ENCODE data around the gene USP15. TPM values are rescaled to one million over a fixed set of nuclear protein-coding genes. Genes with fewer than 3 reads are reported as not detected.

Gene USP15
- total and polyA plus RNA-seq, 9 donors, result 35.7 to 152 (median 61.0) TPM

DNA sequence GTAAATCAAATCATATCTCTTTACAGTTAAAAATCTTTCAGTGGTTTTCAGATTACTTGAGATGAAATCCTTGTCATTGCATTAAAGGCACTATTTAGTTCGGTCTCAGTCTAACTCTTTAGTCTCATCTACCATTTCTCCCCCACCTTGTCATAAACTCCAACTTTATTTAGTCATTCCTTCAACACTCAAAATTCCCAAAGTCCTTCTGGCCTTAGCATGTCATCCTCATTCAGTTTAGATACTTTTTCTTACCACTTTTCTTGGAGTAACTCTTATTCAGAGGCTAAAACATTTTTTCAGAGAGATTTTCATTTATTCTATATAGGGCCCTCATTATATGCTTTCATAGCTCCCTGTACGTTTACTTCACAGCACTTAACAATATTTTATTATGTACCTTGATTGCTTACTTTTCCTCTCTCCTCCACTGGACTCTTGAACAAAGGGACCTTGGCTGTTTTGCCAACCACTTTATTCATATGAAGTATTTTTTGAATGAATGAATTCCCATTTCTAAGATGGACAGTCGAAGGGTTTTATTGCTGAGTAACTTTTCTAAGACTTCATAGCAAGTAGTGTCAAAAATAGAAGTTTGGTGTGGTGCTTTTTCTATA, 12.8 kb downstream of the USP15 start:
- Histone ChIP-seq H3K4me3 (no peak overlapping the region), H3K36me3 (no peaks in the 10 kb centered on the region), H3K4me1 (ENCODE audit: insufficient read depth) (peaks cover 9% of the 10 kb centered on the region), H3K27ac (no peak overlapping the region), H3K27me3 (no peaks in the 10 kb centered on the region), H3K9me3 (no peaks in the 10 kb centered on the region)
- no peak for DNase-seq
- 86 to 90% (median 87%) methylated on average over 3 of the region's 3 CpGs for WGBS, 3 donors
- intact Hi-C loops (cut with DNase I), result no loop called here
- TF ChIP-seq, protein P1, sequence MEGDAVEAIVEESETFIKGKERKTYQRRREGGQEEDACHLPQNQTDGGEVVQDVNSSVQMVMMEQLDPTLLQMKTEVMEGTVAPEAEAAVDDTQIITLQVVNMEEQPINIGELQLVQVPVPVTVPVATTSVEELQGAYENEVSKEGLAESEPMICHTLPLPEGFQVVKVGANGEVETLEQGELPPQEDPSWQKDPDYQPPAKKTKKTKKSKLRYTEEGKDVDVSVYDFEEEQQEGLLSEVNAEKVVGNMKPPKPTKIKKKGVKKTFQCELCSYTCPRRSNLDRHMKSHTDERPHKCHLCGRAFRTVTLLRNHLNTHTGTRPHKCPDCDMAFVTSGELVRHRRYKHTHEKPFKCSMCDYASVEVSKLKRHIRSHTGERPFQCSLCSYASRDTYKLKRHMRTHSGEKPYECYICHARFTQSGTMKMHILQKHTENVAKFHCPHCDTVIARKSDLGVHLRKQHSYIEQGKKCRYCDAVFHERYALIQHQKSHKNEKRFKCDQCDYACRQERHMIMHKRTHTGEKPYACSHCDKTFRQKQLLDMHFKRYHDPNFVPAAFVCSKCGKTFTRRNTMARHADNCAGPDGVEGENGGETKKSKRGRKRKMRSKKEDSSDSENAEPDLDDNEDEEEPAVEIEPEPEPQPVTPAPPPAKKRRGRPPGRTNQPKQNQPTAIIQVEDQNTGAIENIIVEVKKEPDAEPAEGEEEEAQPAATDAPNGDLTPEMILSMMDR (IDR thresholded peaks at IDR 0.05), result no peak
- no peak for TF ChIP-seq EP300 (IDR thresholded peaks at IDR 0.05)
- TF ChIP-seq POLR2A (IDR thresholded peaks at IDR 0.05), result no peak

DNA sequence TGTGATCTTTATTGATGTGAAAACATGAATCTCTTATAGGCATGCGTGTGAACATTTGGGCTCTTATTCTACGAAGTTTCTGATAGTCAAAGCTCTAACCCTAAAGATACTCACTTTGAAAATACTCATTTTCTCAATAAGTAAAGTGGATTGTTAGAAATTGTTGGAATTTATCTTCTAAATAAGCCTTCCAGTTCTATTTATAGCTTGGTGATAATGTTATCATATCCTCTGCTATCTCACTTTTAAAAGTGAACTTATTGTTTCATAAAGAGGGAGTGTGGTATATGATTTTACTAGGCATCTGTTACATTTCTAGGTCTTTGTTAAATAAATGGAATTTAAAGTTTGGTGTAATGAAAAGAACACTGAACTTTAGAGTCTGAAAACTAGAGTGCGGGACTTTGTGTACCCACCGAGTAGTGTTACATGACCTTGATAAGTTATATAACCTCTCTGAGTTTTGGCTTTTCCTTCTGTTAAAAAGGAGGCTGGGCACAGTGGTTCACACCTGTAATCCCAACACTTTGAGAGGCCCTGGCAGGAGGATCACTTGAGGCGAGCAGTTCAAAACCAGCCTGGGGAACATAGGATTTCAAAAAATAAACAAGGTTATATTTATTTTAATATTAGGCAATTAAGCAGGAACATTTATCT, 13.6 kb downstream of the USP15 start:
- Histone ChIP-seq H3K27me3 (no peaks in the 10 kb centered on the region), H3K36me3 (no peaks in the 10 kb centered on the region), H3K4me1 (ENCODE audit: insufficient read depth) (peaks cover 9% of the 10 kb centered on the region), H3K4me3 (no peak overlapping the region), H3K9me3 (no peaks in the 10 kb centered on the region), H3K27ac (no peak overlapping the region)
- TF ChIP-seq POLR2A (IDR thresholded peaks at IDR 0.05), result no peak
- no peak for TF ChIP-seq EP300 (IDR thresholded peaks at IDR 0.05)
- TF ChIP-seq, protein P1 (IDR thresholded peaks at IDR 0.05), result no peak
- intact Hi-C loops (cut with DNase I), result no loop called here
- DNase-seq, result no peak
- WGBS, 3 donors, result 54 to 67% (median 56%) methylated on average over 5 of the region's 5 CpGs

DNA sequence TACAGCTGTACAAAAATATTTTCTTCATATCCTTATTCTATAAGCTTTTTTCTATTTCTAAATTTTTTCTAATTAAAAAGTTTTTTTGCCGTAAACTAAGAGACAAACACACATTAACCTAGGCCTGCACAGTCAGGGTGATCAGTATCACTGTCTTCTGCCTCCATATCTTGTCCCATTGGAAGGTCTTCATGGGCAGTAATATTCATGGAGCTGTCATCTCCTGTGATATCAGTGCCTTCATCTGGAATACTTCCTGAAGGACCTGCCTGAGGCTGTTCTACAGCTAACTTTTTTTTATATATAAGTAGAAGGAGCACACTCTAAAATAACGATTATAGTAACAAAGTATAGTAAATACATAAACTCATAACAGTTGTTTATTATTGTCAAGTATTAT, 17.8 kb downstream of the USP15 start:
- Histone ChIP-seq H3K9me3 (no peaks in the 10 kb centered on the region), H3K4me3 (no peak overlapping the region), H3K36me3 (no peaks in the 10 kb centered on the region), H3K27me3 (no peaks in the 10 kb centered on the region), H3K27ac (no peak overlapping the region), H3K4me1 (ENCODE audit: insufficient read depth) (peaks cover 6% of the 10 kb centered on the region)
- no peak for DNase-seq
- TF ChIP-seq POLR2A (IDR thresholded peaks at IDR 0.05) (no peak), EP300 (IDR thresholded peaks at IDR 0.05) (no peak)
- TF ChIP-seq, protein P1 (IDR thresholded peaks at IDR 0.05), result no peak
- 95% methylated on average over 2 of the region's 2 CpGs for WGBS, 3 donors
- intact Hi-C loops (cut with DNase I), result no loop called here

DNA sequence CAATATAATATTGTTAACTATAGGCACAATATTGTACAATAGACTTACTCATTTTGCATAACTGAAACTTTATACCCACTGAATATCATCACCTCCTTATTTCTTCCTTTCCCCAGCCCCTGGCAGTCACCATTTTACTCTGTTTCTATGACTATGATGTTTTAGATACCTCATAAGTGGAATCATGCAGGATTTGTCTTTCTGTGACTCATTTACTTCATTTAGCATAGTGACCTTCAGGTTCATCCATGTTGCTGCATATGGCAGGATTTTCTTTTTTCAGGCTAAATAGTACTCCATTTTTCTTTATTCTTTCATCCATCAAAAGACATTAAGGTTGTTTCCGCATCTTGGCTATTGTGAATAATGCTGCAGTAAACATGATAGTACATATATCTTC, 18.9 kb downstream of the USP15 start:
- intact Hi-C loops (cut with DNase I), result no loop called here
- no peak for DNase-seq
- Histone ChIP-seq H3K27me3 (no peaks in the 10 kb centered on the region), H3K9me3 (no peaks in the 10 kb centered on the region), H3K4me1 (ENCODE audit: insufficient read depth) (peaks cover 7% of the 10 kb centered on the region), H3K36me3 (no peaks in the 10 kb centered on the region), H3K27ac (no peak overlapping the region), H3K4me3 (no peak overlapping the region)
- TF ChIP-seq, protein P1 (IDR thresholded peaks at IDR 0.05), result no peak
- TF ChIP-seq POLR2A (IDR thresholded peaks at IDR 0.05) (no peak), EP300 (IDR thresholded peaks at IDR 0.05) (no peak)
- WGBS, 3 donors, result 97 to 100% (median 98%) methylated on average over 1 of the region's 1 CpG
